NB4 (cell line): ENCODE results near the gene PRSS50.

Source experiments
- DNase-seq: peaks from one replicate; pipeline ENCODE4 v3.0.0; 2010; ENCODE audit warnings: low read depth
- H3K4me3 ChIP-seq: one replicate; pipeline ENCODE4 v1.5.1; 2011; ENCODE audit warnings: mild to moderate bottlenecking, low read depth, low read length, moderate library complexity
- MYC ChIP-seq: IDR thresholded peaks from 2 replicates; pipeline ENCODE4 v1.6.1; 2011; ENCODE audit warnings: low read depth, low read length
- POLR2A ChIP-seq: IDR thresholded peaks from 2 replicates; pipeline ENCODE4 v1.6.1; 2011; ENCODE audit warnings: mild to moderate bottlenecking; ENCODE audit not compliant: insufficient read length; ENCODE audit errors: extremely low read depth
- TF ChIP-seq, protein P1 (sequence below): IDR thresholded peaks from one replicate; pipeline ENCODE4 v1.5.1; 2012; ENCODE audit warnings: low read depth, low read length
- TF ChIP-seq, protein P2 (sequence below): IDR thresholded peaks from 2 replicates; pipeline ENCODE4 v1.6.1; 2011; ENCODE audit warnings: low read depth, low read length

PRSS50 gene

GRCh38 chr3:46685446-46685845, 32.2 kb downstream of the PRSS50 start:
- no peak for DNase-seq
- H3K4me3 ChIP-seq: no peak overlapping the region
- TF ChIP-seq, protein P1, sequence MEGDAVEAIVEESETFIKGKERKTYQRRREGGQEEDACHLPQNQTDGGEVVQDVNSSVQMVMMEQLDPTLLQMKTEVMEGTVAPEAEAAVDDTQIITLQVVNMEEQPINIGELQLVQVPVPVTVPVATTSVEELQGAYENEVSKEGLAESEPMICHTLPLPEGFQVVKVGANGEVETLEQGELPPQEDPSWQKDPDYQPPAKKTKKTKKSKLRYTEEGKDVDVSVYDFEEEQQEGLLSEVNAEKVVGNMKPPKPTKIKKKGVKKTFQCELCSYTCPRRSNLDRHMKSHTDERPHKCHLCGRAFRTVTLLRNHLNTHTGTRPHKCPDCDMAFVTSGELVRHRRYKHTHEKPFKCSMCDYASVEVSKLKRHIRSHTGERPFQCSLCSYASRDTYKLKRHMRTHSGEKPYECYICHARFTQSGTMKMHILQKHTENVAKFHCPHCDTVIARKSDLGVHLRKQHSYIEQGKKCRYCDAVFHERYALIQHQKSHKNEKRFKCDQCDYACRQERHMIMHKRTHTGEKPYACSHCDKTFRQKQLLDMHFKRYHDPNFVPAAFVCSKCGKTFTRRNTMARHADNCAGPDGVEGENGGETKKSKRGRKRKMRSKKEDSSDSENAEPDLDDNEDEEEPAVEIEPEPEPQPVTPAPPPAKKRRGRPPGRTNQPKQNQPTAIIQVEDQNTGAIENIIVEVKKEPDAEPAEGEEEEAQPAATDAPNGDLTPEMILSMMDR: no peak
- TF ChIP-seq, protein P2, sequence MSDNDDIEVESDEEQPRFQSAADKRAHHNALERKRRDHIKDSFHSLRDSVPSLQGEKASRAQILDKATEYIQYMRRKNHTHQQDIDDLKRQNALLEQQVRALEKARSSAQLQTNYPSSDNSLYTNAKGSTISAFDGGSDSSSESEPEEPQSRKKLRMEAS: no peak
- TF ChIP-seq POLR2A: no peak
- no peak for TF ChIP-seq MYC

DNA sequence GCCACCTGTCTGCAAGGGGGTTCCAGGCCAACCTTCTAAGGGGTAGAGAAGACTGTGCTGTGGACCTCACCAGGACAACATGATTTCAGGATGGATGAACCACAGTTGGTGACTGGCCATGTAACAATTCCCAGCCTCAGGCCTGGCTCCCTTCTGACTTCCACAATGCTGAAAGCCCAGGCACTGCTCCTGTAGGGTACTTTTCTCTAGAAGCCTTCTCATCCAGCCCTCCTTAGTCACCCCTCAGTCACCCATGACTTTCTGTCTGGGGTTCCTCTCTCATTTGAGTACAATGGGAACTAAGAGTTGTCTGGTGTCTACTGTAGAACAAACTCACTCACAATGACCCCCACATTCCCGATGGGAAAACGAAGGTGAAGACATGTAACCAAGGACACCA, 32.8 kb downstream of the PRSS50 start:
- DNase-seq: no peak
- TF ChIP-seq MYC: no peak
- TF ChIP-seq POLR2A: no peak
- H3K4me3 ChIP-seq: no peak overlapping the region

GRCh38 chr3:46682974-46683373, 34.7 kb downstream of the PRSS50 start:
- H3K4me3 ChIP-seq: no peak overlapping the region
- TF ChIP-seq, protein P1: no peak
- no peak for TF ChIP-seq MYC
- TF ChIP-seq POLR2A: no peak
- TF ChIP-seq, protein P2: no peak
- DNase-seq: no peak

DNA sequence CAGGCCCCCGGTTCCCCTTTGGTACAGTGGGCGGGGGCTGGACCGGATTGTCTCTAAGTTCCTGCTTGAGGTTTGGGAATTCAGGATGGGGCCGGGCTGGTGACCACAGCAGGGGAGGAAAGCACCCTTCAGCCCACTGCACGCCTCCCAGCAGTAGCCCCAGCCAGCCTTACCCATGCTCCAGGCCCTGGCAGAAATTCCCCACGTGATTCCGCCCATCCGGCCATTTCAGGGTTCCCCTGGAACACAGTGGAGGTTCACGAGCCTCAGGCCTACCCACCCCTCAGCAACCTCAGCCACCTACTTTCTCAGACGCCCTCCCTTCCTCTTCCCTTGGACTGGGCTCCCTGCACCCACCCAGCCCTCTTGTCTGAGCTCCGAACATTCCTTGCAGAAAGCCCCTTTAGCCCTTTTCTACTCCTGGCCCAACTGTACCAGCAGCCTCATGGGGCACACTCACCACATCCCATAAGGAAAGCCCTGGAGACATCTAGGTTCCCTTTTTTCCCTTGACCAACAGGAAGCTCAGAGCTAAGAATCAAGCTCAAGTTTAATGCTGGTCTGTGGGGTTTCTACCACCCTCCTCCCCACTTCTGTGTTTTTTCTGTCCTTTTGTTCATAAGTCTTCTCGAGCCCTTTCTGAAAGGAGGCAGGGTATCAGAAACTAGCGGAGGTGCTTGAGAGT, 35.7 kb downstream of the PRSS50 start:
- TF ChIP-seq, protein P2: no peak
- TF ChIP-seq POLR2A: no peak
- TF ChIP-seq, protein P1: no peak
- TF ChIP-seq MYC: no peak
- H3K4me3 ChIP-seq: no peak overlapping the region
- DNase-seq: peak; percentile 66

DNA sequence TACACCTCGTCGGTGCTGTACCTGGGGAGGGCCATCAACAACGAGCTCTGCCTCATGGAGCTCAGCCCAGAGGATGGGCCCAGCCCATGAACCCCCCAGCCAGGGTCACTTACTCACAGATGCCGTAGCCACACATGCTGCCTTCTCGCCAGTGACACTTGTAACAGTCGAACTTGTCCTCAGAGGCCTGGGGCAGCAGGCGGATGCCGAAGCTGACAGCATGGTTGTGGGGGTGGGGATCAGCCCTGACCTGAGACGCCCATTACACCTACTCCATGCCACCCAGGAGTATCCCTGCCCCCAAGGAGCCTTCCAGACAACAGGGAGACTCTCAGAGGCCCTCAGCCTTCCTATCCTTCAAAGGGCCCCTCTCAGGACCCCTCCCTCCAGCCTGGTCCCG, 36.3 kb downstream of the PRSS50 start:
- H3K4me3 ChIP-seq: no peak overlapping the region
- DNase-seq: no peak
- TF ChIP-seq MYC (no peak), POLR2A (no peak)
- TF ChIP-seq, protein P2: no peak
- TF ChIP-seq, protein P1: no peak

DNA sequence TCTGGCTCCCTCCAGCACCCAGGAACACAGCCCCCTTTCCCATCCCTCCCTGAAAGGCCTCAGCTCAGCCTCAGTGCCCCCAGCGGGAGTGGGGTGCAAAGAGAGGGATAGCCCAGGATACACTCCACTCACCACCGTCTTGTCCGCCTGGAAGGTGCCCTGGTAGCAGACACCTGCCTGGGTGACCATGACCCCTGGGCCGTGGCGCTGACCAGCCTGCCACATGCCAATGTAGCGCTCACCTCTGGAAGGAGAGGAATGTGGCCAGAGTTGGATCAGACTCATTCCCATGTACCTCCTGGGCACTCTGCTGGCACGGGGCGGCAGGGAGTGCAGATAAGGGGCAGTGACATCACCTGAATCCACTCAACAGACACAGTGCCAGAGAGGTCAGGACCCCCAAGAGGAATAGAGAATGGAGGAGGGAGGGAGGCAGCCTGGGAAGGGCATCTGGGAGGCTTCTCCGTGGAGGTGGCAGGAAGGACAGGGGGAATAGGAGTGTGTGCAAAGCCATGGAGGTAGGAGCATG, 37.3 kb downstream of the PRSS50 start:
- TF ChIP-seq MYC: no peak
- TF ChIP-seq, protein P2: no peak
- no peak for TF ChIP-seq POLR2A
- TF ChIP-seq, protein P1: no peak

More for the DNA sequence above, 37.3 kb downstream of the PRSS50 start:
- no peak for DNase-seq
- H3K4me3 ChIP-seq: no peak overlapping the region
